Esophagus muscularis mucosa (tissue), 3 donors: ENCODE data around the gene MAST4.

ENCODE experiments used
- CTCF ChIP-seq, 3 experiments: fragments of 200-600 bp in 2 of 3; fragments of 450-650 bp in 1 of 3; sonication (generic) in 2 of 3; IDR thresholded peaks; one replicate each; pipeline ENCODE4 v1.5.1; 2017 to 2019; ENCODE audit warnings: antibody characterized with exemption in 3 of 3, mild to moderate bottlenecking in 2 of 3, moderate library complexity in 1 of 3
- POLR2A ChIP-seq: fragments of 450-650 bp; IDR thresholded peaks from one replicate; pipeline ENCODE4 v1.6.1; 2017; ENCODE audit warnings: antibody characterized with exemption, moderate library complexity, mild to moderate bottlenecking, low read depth

GRCh38 chr5:66646570-66646969, 50.4 kb downstream of the MAST4 start:
- no peak for TF ChIP-seq CTCF (IDR thresholded peaks at IDR 0.05)
- TF ChIP-seq POLR2A: no peak
